HG03439 (cell line): ENCODE data around the gene APIP.
"Not testable (repeated sequence)": the region's sequence is repeated elsewhere in the genome, so short reads cannot be mapped to it uniquely, and the experiment has no call there.

Experiments
- ATAC-seq: cut with Tn5 transposase; IDR thresholded peaks from one replicate; pipeline ENCODE4 v1.9.1; 2021; ENCODE audit warnings: mild to moderate bottlenecking, moderate library complexity; ENCODE audit not compliant: unreplicated experiment

APIP gene

DNA sequence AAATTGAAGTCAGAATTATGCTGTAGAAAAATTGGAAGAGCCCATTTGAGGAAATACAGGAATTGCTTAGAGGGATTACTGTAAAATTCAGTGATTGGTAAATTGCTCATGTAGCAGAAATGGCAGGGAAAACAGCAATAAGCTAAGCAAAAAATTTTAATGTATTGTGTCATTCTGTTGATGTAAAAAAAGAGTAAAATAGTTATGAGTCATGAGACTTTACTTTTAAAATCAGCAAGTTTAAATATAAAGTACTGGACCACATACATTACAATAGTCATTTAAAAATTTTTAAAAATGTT, 10.6 kb upstream of the APIP start:
- no peak for ATAC-seq

DNA sequence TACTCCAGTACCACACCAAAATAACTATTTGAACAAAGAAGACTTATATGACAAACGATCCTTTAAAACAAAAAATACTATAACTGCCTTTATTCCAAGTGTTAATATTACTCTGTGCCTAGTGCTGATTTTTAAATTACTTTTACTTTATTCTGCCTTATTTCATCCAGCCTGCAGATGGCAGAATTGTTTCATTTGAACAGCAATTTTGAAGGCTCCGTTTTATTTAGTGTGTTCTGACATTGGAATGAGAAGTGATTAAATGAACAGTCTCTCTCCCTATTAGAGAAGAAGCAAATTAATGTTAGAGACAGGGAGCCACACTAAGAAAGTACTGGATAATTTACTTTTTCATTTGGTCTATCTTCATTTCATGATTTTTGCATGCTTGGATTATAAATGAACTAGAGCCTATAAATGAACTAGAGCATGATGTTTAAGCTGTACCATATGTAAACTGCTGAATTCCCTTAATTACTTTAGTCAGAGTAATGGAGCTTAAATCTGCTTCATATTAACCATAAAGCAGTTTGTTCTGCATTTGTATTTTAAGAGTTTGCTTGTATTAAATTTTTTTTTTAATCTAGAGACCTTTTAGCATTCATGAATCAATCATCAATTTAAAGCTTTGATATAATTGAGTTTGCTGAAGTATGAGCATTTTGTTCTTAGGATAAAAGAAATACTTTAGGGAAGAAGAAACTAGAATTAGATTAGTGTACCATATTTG, 10.1 kb upstream of the APIP start:
- no peak for ATAC-seq

DNA sequence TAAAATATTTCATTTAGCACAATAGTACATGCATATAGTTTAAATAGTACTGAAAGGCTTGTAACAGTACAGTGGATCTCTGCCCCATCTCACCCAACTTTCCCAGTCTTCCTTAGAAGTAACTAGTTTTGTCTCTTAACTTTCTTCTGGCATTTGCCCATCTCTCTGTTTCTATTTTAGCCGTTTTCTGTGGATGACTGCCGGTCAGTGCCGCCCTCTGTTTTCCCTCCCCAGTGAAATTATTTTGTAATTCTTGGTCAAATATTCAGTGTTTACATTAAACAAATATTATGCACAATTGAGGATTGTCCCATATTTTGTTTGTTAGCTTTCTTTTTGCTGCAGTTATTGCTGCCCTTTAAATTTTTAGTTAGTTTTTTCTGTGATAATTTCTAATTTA, 8.5 kb upstream of the APIP start:
- no peak for ATAC-seq

DNA sequence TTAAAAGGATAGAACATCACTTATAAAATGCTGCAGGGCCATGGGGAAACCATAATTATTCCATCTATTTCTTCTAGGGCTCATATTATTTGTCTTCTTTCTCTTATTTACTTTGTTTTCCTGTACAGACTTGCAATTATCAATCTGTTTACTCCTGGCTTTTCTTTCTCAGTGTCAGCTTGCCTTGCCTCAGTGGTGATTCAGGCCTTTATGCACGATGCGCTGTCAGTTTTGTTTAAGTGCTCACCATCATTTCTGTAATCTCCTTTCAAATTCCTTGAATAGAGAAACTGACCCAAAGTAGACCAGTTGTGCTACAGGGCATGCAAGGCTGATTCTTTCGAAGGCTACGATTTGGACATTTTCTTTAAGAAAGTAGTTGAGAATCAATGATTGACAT, 5.0 kb upstream of the APIP start:
- ATAC-seq = no peak

DNA sequence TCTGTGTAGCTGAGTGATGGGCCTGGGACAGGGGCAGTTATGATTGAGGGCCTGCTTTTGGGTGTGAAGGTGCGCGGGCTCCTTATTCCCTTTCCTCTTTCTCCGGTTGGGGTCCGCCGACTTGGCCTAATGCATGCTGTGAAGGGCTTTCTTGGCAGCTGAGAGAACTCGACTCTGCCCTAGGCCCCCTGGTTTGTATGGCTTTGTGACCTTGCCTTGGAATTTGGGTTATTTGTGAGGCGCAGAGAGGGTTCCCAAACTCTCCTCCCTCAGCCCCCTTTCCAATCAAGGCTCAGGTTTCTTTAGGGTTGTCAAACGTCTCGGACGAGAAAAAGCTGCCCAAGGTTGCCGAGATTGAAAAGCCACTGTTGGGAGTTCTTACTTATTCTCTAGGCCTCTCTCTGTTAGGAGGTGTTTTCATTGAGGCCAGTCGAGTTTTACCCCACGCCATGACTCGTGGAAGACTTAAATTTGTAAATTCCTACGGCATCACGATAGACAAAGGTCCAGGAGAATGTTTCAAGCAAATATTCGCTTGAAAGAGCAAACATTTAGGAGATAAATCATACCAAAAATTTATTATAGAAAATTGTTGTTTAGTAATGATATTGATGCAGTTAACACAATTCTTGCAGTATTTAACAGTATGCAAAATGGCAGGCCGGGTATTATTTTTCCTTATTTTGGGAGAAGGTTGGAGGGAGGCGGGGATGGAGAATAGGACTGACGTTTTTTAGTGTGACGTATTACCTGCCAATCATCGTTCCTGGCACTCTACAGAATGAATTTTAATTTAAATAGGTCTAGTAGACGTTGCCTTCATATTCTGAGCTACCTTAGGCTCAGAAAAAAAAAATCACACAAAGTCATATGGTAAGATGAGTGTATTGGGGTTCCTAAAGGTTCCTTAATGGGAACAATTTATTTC, 928 bp upstream of the APIP start:
- ATAC-seq = no peak

DNA sequence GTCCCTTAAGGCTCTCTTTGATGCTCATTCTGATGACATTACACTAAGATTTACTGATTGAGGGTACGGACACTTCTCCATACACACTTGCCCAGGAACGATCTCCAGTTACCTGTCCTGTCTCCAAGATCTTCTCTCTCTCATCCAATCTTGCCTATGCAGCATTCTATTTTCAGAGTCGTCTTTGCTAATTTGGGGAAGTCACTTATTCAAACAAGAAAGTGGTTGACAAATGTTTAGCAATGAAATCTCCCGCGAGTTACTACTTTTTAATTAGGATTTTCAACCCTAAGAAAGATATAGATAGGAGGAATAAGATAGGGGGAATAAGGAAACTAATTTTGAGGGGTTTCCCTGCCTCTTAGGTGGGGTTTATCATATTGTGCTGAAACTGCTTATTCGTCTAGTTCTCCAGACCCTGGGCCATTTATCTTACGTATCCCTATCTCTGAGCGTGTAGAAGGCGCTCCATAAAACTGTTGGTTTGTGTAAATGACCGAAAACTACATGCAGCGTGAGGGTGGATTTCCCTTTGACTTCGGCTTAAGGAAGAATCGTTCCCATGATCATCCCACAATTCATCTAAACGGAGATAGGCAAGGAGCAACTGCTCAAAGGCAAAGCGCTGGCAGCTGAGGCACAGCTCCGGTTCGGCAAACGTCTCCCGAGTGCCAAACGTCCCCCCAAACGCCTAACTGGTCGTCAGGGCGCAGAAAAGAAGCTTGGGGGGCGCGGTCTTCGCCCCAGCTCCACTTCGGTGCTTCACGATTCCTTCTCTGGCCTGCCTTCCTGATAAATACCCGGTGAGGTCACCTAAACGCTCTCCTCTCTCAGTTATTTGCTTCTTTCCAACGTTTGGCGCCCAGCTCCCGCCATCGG, 804 bp downstream of the APIP start:
- peak; percentile 3 for ATAC-seq

DNA sequence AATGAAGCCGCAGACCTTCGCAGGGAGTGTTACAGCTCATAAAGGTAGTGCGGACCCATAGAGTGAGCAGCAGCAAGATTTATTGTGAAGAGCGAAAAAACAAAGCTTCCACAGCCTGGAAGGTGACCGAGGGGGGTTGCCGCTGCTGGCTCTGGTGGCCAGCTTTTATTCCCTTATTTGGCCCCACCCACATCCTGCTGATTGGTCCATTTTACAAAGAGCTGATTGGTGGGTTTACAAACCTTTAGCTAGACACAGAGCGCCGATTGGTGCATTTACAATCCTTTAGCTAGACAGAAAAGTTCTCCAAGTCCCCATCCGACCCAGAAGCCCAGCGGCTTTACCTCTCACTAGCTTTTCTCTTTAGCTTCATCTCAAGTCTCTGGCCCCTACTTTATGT, 2.6 kb downstream of the APIP start:
- ATAC-seq = not testable (repeated sequence)

DNA sequence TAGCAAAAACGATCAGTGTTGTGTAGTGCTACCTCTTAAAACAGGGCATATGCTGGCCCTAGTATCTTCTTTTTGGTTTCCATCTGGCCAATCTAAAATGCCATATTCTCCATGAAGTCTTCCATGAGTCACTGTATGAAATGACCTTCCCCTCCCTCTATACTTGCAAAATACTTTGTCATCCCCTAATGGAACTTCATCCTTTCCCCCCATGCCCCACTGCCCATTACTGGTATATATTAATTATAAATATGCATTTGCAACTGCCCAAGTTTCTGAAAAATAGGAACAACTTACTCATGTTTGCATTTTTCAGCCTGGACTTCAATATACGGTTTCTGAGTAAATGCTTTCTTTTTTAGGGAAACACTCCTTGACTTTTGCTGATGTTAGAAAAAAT, 4.5 kb downstream of the APIP start:
- no peak for ATAC-seq

DNA sequence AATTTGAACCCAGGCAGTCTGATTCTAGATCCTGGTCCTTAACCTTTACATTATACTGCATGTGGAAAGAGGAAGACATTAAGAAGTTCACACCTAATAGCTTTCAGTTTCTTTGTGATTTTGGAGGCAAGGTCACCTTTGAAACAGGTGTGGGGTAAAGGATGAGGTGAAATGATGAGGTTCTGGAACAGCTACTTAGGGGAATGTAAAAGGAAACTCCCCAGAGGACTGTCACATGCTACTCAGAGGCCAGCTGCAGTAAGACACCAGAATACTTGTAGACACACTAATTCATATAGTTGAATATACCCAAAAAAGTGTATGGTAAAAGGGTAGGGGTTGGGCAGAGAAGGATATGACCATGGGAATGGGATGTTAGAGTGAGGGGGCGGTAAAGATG, 5.4 kb downstream of the APIP start:
- ATAC-seq = no peak

DNA sequence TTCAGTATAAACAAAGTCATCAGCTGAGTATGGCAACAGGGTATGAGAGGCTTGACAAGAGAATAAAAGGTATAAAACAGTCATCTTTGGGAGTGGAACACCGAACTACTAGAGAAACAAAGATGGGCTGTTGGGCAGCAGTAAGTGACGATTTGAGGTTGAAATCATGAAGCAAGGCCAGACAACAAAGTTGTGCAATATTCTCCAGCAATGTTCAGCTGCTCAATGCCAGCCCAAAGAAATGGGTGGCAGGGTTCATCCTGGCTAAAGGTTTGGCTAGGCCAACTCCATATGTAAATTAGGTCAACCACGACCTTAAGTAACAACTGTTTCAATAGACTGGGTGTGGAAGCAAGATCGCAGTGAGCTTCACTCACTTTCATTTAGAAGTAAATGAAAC, 6.2 kb downstream of the APIP start:
- ATAC-seq = no peak

DNA sequence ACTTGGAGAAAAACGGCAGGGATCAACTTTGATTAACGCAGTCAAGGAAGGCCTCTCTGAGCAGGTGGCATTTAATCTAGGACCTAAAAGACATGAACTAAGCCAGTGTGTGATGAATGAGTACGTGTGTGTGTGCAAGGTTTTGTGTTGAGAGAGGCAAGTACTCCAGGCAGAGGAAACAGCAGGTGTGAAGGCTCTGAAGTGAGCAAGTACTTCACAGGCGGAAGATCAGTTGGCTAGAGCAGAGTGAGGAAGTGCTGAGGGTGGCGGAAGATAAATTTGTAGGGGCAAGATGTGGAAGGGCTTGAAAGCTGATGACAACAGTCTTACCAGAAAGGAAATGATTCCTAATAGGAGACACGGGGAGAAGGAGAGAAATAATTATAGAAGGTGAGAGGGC, 6.8 kb downstream of the APIP start:
- no peak for ATAC-seq

DNA sequence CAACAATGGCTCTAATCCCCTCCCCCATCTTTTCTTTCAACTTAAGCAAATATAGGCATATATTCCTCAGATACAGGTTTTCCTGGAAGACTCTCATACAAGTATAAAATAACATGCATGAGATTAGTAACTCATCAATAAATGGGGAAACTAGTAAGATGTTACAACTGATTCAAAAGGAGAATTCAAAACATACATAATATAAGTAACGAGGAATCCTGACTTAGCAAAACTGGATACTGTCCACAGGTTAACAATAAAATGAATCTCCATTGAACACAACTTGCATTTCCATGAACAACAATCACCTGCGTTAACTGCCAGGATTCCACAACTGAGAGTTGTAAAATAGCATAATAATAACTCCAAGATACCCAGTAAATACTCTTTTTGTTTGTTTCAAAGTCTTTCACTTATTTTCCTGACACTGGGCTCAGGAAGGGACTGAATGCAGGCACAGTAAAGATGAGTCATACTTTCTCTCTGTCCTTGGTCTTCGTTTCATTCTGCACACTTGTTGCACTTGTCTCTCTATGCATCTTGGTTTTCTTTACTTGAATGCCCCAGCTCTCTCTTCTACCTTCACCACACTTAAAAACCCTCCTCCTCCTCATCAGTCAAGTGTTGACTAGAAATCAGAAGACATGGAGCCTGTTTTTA, 8.1 kb downstream of the APIP start:
- no peak for ATAC-seq

DNA sequence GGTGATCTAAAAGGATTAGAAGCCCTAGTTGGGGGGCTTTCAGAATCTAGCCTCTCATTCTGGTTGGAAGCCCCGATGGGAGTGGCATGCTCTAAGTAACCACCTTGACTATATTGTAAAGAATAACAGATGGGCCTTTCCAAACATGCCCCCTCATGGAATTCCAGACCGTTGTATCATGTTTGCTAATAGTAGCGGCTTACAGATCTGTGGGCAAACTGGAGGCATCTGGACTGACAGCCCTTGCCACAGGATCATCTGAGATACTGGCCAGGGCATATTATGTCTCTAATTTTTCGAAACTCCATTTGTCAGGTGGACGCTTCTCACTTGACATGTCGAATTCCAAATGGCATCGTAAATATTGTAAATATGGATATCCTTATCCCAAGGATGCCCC, 10.5 kb downstream of the APIP start:
- ATAC-seq = no peak

DNA sequence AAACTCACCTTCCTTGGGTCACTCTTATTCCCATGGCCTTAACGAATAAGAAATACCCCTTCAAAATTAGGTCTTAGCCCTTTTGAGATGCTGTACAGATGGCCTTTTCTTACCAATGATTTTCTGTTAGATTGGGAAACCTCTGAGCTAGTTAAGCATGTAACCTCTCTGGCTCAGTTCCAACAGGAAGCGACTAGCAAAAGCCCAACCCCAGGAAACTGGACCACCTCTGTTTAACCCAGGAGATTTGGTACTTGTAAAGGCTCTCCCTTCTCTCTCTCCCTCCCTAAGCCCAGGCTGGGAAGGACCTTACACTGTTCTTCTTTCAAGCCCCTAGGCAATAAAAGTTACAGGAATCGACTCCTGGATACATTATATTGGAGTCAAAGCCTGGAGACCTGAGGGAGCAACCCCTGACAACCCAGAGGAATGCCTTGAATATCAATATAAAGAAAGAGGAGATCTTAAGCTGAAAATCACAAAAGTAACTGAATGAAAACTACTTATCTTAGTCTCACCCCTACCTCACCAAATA, 11.7 kb downstream of the APIP start:
- no peak for ATAC-seq

DNA sequence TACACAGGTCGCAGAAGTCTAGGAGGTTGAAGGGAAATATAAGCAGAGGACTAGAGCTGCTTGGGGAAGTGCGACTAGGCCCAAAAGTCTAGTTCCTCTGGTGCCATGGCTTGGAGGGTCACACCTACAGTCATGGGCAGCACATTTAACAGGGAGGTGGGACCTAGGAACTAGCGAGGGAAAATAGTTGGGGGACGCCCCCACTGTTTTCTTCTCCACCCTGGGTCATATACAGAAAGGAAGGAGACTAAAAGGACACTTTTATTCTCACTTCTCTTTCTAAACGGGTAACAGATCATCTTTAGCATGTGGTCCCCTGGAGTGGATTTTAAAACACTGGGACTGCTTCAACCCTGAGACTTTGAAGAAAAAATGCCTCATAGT, 16.6 kb downstream of the APIP start:
- no peak for ATAC-seq

DNA sequence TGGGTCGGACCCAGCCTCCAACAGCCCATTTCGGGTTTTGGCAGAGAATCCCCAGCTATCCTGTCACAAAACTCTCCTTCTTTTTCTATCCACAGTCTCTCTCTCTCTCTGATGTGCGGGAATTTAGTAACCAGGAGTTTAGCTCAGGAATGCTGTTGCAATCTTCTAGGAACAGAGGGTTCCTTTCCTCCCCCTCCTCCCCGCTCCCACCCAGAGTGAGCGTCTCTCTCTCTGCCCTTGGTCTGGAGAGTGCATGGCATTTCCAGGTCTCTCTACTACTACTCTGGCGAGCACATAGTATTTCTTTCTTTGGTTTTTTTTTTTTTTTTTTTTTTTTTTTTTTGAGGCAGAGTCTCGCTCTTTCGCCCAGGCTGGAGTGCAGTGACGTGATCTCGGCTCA, 17.7 kb downstream of the APIP start:
- no peak for ATAC-seq

DNA sequence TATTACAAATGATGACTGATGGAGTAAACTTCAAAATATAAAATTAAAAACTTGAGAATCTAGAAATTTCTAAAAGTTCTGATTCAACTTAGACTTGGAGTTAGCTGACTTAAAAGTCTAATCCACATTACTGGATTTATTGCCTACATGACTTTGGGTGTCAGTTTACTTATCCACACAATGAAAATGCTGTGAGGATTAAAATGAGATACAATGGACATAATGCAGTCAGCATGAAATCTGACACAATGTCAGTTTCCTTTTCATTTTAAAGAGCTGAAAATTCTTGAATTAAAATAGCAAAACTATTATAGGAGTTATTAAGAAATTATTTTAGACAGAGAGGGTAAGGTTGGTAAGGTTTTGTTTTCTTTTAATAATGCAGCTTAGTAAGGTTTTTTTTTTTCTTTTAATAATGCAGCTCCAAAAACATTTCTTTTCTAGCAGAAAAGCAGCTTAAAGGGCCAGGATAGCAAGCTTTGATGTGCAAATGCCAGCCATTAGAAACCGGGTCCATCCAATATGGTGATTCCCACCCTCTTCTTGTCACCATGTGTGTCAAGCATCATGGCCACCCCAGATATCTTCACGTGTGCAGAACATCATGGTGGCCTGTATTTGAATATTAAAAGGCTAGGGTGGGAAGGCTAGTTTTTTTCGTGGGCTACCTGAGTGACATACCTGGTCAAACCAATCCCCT, 18.9 kb downstream of the APIP start:
- no peak for ATAC-seq

DNA sequence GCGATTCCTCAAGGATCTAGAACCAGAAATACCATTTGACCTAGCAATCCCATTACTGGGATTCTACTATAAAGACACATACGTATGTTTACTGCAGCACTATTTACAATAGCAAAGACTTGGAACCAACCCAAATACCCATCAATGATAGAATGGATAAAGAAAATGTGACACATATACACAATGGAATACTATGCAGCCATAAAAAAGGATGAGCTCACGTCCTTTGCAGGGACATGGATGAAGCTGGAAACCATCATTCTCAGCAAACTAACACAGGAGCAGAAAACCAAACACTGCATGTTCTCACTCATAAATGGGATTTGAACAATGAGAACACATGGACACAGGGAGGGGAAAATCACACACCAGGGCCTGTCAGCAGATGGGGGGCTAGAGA, 20.0 kb downstream of the APIP start:
- ATAC-seq = not testable (repeated sequence)

DNA sequence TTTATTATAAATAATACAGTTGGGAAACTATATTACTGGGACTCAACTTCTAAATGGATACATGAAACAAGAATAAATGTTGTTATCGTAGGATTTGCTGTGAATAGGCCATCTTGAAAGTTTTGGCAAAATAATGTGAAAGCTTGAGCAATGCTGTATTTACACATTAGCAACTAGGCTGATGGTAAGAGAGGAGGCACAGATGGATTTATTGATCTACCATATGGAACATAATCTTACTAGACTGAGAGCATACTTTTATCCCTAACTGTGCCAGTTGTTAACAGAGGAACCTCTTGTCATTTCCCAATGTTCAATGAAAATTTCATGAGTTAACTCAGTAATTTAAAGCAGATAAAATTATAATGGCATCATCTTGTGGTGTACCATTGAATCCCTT, 22.8 kb downstream of the APIP start:
- ATAC-seq = no peak

DNA sequence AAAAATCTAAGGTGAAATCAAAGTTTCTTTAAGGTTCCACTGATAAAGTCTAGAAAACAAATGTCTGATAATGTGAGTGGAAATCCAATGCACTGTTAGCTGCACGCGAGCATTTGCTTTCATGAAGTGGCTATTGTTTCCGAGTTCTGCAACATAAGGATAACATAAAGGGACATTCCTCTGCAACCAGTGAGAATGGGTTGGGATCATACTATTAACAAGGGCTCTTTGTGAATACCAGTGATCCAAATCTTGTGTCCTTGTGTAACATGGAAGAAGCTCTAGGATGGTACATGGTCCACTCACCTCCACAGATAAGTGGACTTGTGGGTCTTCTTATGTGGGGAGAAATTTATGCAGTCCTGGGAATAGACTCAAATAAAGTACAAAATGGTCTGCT, 24.6 kb downstream of the APIP start:
- ATAC-seq = no peak
